Mesenchymal stem cell (in vitro differentiated cells and primary cell): ENCODE results near the gene KCNMB2. TPM values are rescaled to one million over a fixed set of nuclear protein-coding genes. Genes with fewer than 3 reads are reported as not detected.

Experiments used
- DNase-seq: peaks from one replicate; pipeline ENCODE4 v3.0.0-alpha.2; 2013
- H2AFZ ChIP-seq: one replicate; pipeline ENCODE4 v1.6.1; 2013; ENCODE audit warnings: low read depth, mild to moderate bottlenecking, control low read depth, inconsistent platforms, low read length, moderate library complexity
- H2AK5ac ChIP-seq: 2 replicates; pipeline ENCODE4 v1.6.1; 2013; ENCODE audit warnings: low read length, moderate library complexity, mild to moderate bottlenecking, inconsistent platforms; ENCODE audit not compliant: severe bottlenecking
- H2BK120ac ChIP-seq: one replicate; pipeline ENCODE4 v1.6.1; 2013; ENCODE audit warnings: low read depth, mild to moderate bottlenecking, inconsistent platforms, low read length, moderate library complexity
- H2BK12ac ChIP-seq, 2 experiments: one replicate each; pipeline ENCODE4 v1.6.1; 2013; ENCODE audit warnings: inconsistent platforms in 2 of 2, low read length in 2 of 2, mild to moderate bottlenecking in 2 of 2, moderate library complexity in 2 of 2, control low read depth in 1 of 2
- H2BK15ac ChIP-seq: one replicate; pipeline ENCODE4 v1.6.1; 2013; ENCODE audit warnings: mild to moderate bottlenecking, low read depth, inconsistent platforms; ENCODE audit not compliant: poor library complexity, severe bottlenecking
- H2BK5ac ChIP-seq: 2 replicates; pipeline ENCODE4 v1.6.1; 2013; ENCODE audit warnings: low read depth, mild to moderate bottlenecking, low read length, control low read depth, inconsistent platforms; ENCODE audit not compliant: poor library complexity, severe bottlenecking
- H3K14ac ChIP-seq, 2 experiments: one replicate each; pipeline ENCODE4 v1.6.1; 2013; ENCODE audit warnings: inconsistent platforms in 2 of 2, low read length in 2 of 2, control low read depth in 1 of 2, mild to moderate bottlenecking in 1 of 2, moderate library complexity in 1 of 2
- H3K18ac ChIP-seq, 2 experiments: one replicate each; pipeline ENCODE4 v1.6.1; 2013; ENCODE audit warnings: inconsistent platforms in 2 of 2, low read length in 2 of 2, control low read depth in 1 of 2, low read depth in 1 of 2, mild to moderate bottlenecking in 1 of 2
- H3K23ac ChIP-seq, 2 experiments: one replicate each; pipeline ENCODE4 v1.6.1; 2013; ENCODE audit warnings: inconsistent platforms in 2 of 2, low read length in 2 of 2, mild to moderate bottlenecking in 2 of 2, moderate library complexity in 2 of 2, control low read depth in 1 of 2
- H3K27ac ChIP-seq: 2 replicates; pipeline ENCODE4 v1.5.1; 2013; ENCODE audit warnings: mild to moderate bottlenecking, moderate library complexity, low read length, control low read depth, inconsistent platforms; ENCODE audit not compliant: poor library complexity, severe bottlenecking
- H3K27me3 ChIP-seq, 2 experiments: 2 replicates each; pipeline versions ENCODE4 v1.6.1 to v1.7.0; 2013; ENCODE audit warnings: low read length in 2 of 2, mild to moderate bottlenecking in 2 of 2, moderate library complexity in 2 of 2, control low read depth in 1 of 2, inconsistent platforms in 1 of 2; ENCODE audit not compliant: control insufficient read depth in 1 of 2, insufficient read depth in 1 of 2
- H3K36me3 ChIP-seq, 2 experiments: 2 replicates each; pipeline versions ENCODE4 v1.6.1 to v1.7.0; 2013; ENCODE audit warnings: low read length in 2 of 2, control low read depth in 1 of 2, inconsistent platforms in 1 of 2, low read depth in 1 of 2, mild to moderate bottlenecking in 1 of 2; ENCODE audit not compliant: insufficient read depth in 2 of 2, control insufficient read depth in 1 of 2
- H3K4ac ChIP-seq, 2 experiments: one replicate each; pipeline ENCODE4 v1.6.1; 2013; ENCODE audit warnings: inconsistent platforms in 2 of 2, low read length in 2 of 2, mild to moderate bottlenecking in 2 of 2, moderate library complexity in 2 of 2, control low read depth in 1 of 2, low read depth in 1 of 2
- H3K4me1 ChIP-seq: 2 replicates; pipeline ENCODE4 v1.6.1; 2013; ENCODE audit warnings: low read depth, low read length, control low read depth; ENCODE audit not compliant: control insufficient read depth, insufficient read depth
- H3K4me2 ChIP-seq: 2 replicates; pipeline ENCODE4 v1.6.1; 2013; ENCODE audit warnings: low read length, mild to moderate bottlenecking, inconsistent platforms; ENCODE audit not compliant: poor library complexity, severe bottlenecking
- H3K4me3 ChIP-seq, 2 experiments: 2 replicates each; pipeline versions ENCODE4 v1.5.1 to v1.7.0; 2013; ENCODE audit warnings: low read length in 2 of 2, mild to moderate bottlenecking in 2 of 2, control low read depth in 1 of 2, low read depth in 1 of 2; ENCODE audit not compliant: insufficient read depth in 1 of 2
- H3K79me1 ChIP-seq: replicated peaks from 2 replicates; pipeline ENCODE4 v1.6.1; 2013; ENCODE audit warnings: mild to moderate bottlenecking, control low read depth, low read length, inconsistent platforms; ENCODE audit not compliant: poor library complexity, severe bottlenecking
- H3K9ac ChIP-seq: 2 replicates; pipeline ENCODE4 v1.7.0; 2013; ENCODE audit warnings: mild to moderate bottlenecking, low read length, moderate library complexity
- H3K9me3 ChIP-seq: 2 replicates; pipeline ENCODE4 v1.7.0; 2013; ENCODE audit warnings: mild to moderate bottlenecking, low read length; ENCODE audit not compliant: control insufficient read depth
- H4K8ac ChIP-seq: one replicate; pipeline ENCODE4 v1.6.1; 2013; ENCODE audit warnings: inconsistent platforms, mild to moderate bottlenecking, low read length, moderate library complexity
- H4K91ac ChIP-seq: one replicate; pipeline ENCODE4 v1.6.1; 2013; ENCODE audit warnings: mild to moderate bottlenecking, low read length, inconsistent platforms
- WGBS: methylation state at CpG from one replicate; pipeline ENCODE4 v1.1.7; 2013; ENCODE audit warnings: mixed read lengths; 5-methylcytosine and 5-hydroxymethylcytosine counted together
- polyA plus RNA-seq, 2 experiments: library from polyadenylated mRNA; stranded (reverse); fragments of 200-250 nt; gene quantifications; one replicate each; pipeline ENCODE4 v1.2.3, GENCODE V29; 2013

Gene KCNMB2
- polyA plus RNA-seq (2013, experiment 1 of 2): 1.8 TPM
- polyA plus RNA-seq (2013, experiment 2 of 2): 1.8 TPM

GRCh38 chr3:178536211-178537079 lies at the start of gene KCNMB2:
TSS of gene KCNMB2 (plus strand) at chr3:178536436.
- Histone ChIP-seq H2BK15ac (no peak within 1 kb of the TSS), H2AK5ac (no peak within 1 kb of the TSS), H2BK120ac (peak within 1 kb of the TSS; percentile 54), H3K9me3 (no peaks in the 10 kb centered on the region), H4K8ac (peak within 1 kb of the TSS; percentile 87), H3K27ac (no peak within 1 kb of the TSS), H3K14ac (no peak within 1 kb of the TSS), H3K9ac (peak within 1 kb of the TSS; percentile 57), H3K4me3 (peak within 1 kb of the TSS; percentile 54 to 77), H4K91ac (no peak within 1 kb of the TSS), H2BK12ac (no peak within 1 kb of the TSS), H3K79me1 (no peaks in the 10 kb centered on the region), H3K27me3 (peaks cover 0 to 17% of the 10 kb centered on the region in 2 experiments), H2BK5ac (no peak within 1 kb of the TSS), H3K23ac (no peak within 1 kb of the TSS), H3K4me2 (peak within 1 kb of the TSS; percentile 76), H3K4me1 (peaks cover 3% of the 10 kb centered on the region), H3K4ac (no peak within 1 kb of the TSS), H3K18ac (peak within 1 kb of the TSS; percentile 3 to 80), H3K36me3 (no peaks in the 10 kb centered on the region), H2AFZ (peak within 1 kb of the TSS; percentile 91)
- DNase-seq: peak; percentile 44
- WGBS: 34% methylated on average over 19 of the region's 19 CpGs

- no peak for DNase-seq
- Histone ChIP-seq H3K9ac (no peak overlapping the region), H3K36me3 (no peaks in the 10 kb centered on the region), H4K8ac (no peak overlapping the region), H3K9me3 (no peaks in the 10 kb centered on the region), H3K4me1 (peaks cover 3% of the 10 kb centered on the region), H3K14ac (no peak overlapping the region), H3K79me1 (no peaks in the 10 kb centered on the region), H3K27ac (no peak overlapping the region), H3K23ac (no peak overlapping the region), H2BK5ac (no peak overlapping the region), H2AFZ (no peak overlapping the region), H4K91ac (no peak overlapping the region), H2AK5ac (no peak overlapping the region), H2BK120ac (no peak overlapping the region), H3K27me3 (no peaks in the 10 kb centered on the region), H2BK12ac (no peak overlapping the region), H3K4me3 (no peak overlapping the region), H2BK15ac (no peak overlapping the region), H3K4ac (no peak overlapping the region), H3K18ac (no peak overlapping the region), H3K4me2 (no peak overlapping the region)
Measured at GRCh38 chr3:178486903-178487302, 49.3 kb upstream of the KCNMB2 start.

- Histone ChIP-seq H3K4ac (no peak overlapping the region), H3K9ac (no peak overlapping the region), H2AK5ac (no peak overlapping the region), H3K18ac (no peak overlapping the region), H3K14ac (no peak overlapping the region), H3K23ac (no peak overlapping the region), H4K91ac (no peak overlapping the region), H2AFZ (no peak overlapping the region), H3K36me3 (no peaks in the 10 kb centered on the region), H2BK120ac (no peak overlapping the region), H3K27me3 (no peaks in the 10 kb centered on the region), H3K27ac (no peak overlapping the region), H4K8ac (no peak overlapping the region), H2BK12ac (no peak overlapping the region), H3K79me1 (no peaks in the 10 kb centered on the region), H3K4me3 (no peak overlapping the region), H3K4me2 (no peak overlapping the region), H3K9me3 (no peaks in the 10 kb centered on the region), H2BK15ac (no peak overlapping the region), H3K4me1 (peaks cover 3% of the 10 kb centered on the region), H2BK5ac (no peak overlapping the region)
- 100% methylated on average over 1 of the region's 3 CpGs for WGBS
- DNase-seq: no peak
Measured at GRCh38 chr3:178487752-178488151, 48.5 kb upstream of the KCNMB2 start.

- no peak overlapping the region for H3K18ac ChIP-seq
- no peak overlapping the region for H3K23ac ChIP-seq
- H3K27me3 ChIP-seq: no peaks in the 10 kb centered on the region
- H2AK5ac ChIP-seq: no peak overlapping the region
- H2BK12ac ChIP-seq: no peak overlapping the region
- no peak overlapping the region for H4K8ac ChIP-seq
- H2AFZ ChIP-seq: no peak overlapping the region
- H3K4me1 ChIP-seq: no peaks in the 10 kb centered on the region
- no peak overlapping the region for H3K4me2 ChIP-seq
- no peaks in the 10 kb centered on the region for H3K36me3 ChIP-seq
- no peaks in the 10 kb centered on the region for H3K9me3 ChIP-seq
- H3K79me1 ChIP-seq: no peaks in the 10 kb centered on the region
- WGBS: no CpG with 5 or more reads among the region's 3 CpGs
- no peak for DNase-seq
- H2BK5ac ChIP-seq: no peak overlapping the region
- no peak overlapping the region for H2BK15ac ChIP-seq
- H4K91ac ChIP-seq: no peak overlapping the region
- H3K27ac ChIP-seq: no peak overlapping the region
- no peak overlapping the region for H3K4me3 ChIP-seq
- H3K4ac ChIP-seq: no peak overlapping the region
- no peak overlapping the region for H3K9ac ChIP-seq
- H3K14ac ChIP-seq: no peak overlapping the region
- no peak overlapping the region for H2BK120ac ChIP-seq
Measured at GRCh38 chr3:178491751-178492150, 44.5 kb upstream of the KCNMB2 start.
